AG04449 (cell line): ENCODE measurements around the gene IMPG1.

Source experiments
- CTCF ChIA-PET: fragments of 350-600 bp; formaldehyde crosslinking; extraction: SDS; loops from one replicate; lab custom pipeline; 2021; ENCODE audit warnings: antibody characterized with exemption; lab: Yijun Ruan, JAX
- POLR2A ChIA-PET: fragments of 400-600, 350-600 bp; formaldehyde crosslinking; extraction: SDS; loops from one replicate; lab custom pipeline; 2020; ENCODE audit warnings: antibody characterized with exemption, inconsistent platforms; lab: Yijun Ruan, JAX
- DNase-seq: peaks from one replicate; pipeline ENCODE4 v3.0.0-alpha.2; 2010; ENCODE audit warnings: low read depth, low spot score
- H3K4me3 ChIP-seq: 2 replicates; pipeline ENCODE4 v1.5.1; 2011; ENCODE audit warnings: low read depth, mild to moderate bottlenecking, control low read depth, low read length
- CTCF ChIP-seq: IDR thresholded peaks from one replicate; pipeline ENCODE4 v1.5.1; 2011; ENCODE audit warnings: mild to moderate bottlenecking, moderate library complexity, low read length, control low read depth, inconsistent platforms; ENCODE audit not compliant: insufficient read depth; ENCODE audit errors: missing control alignments

IMPG1 gene

DNA sequence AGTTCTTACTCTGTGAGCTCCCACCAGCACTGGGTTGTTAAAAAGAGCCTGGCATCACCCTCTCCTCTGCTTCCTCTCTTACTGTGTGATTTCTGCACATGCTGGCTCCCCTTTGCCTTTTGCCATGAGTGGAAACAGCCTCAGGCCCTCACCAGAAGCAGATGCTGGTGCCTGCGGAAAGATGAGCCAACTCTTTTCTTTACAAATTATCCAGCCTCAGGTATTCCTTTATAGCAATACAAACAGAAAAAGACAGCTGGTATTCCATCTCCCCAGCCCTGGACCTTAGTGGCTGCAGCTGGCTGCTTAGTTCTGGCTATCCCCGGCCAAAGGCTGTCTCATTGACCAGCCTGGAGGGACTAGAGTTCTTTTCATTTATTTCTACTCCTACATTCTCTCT lies 129.1 kb downstream of the IMPG1 start:
- TF ChIP-seq CTCF, result no peak
- no peak for DNase-seq
- CTCF ChIA-PET, result interaction anchor here (1.4 to 2.0 kb wide), 2 partner anchors 11 to 50 kb away, joined by 3 to 7 read pairs; no protein-coding TSS in a partner anchor
- POLR2A ChIA-PET, result no interaction called here
- H3K4me3 ChIP-seq, result no peak overlapping the region

DNA sequence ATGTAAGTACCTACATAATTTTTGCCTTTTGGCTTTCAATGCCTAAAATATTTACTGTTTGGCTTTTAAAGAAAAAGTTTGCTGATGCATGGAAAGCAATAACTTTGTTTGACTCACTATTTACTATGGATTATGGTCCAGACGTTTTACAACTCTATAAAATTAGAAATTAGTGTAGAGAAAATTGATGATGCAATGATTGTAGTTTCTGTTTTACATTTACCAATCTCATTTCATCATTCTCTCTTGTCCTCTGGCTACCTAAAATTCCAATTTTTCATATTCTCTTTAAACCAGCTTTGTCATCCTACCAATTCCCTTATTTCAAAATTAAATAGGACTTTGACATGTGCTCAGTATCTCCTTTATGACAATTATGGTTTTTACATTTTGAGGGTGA lies 131.0 kb downstream of the IMPG1 start:
- no peak for DNase-seq
- ChIA-PET POLR2A (no interaction called here), CTCF (interaction anchor here (0.9 to 2.0 kb wide), 4 partner anchors 8 to 10 kb away, joined by 3 to 7 read pairs (median 5); no protein-coding TSS in a partner anchor)
- no peak for TF ChIP-seq CTCF
- H3K4me3 ChIP-seq, result no peak overlapping the region

GRCh38 chr6:75940564-75940963 lies 131.9 kb downstream of the IMPG1 start:
- ChIA-PET CTCF (interaction anchor here (0.9 to 1.5 kb wide), 2 partner anchors 8 to 716 kb away, joined by 3 to 7 read pairs; no protein-coding TSS in a partner anchor), POLR2A (no interaction called here)
- no peak for DNase-seq
- no peak overlapping the region for H3K4me3 ChIP-seq
- TF ChIP-seq CTCF, result no peak

DNA sequence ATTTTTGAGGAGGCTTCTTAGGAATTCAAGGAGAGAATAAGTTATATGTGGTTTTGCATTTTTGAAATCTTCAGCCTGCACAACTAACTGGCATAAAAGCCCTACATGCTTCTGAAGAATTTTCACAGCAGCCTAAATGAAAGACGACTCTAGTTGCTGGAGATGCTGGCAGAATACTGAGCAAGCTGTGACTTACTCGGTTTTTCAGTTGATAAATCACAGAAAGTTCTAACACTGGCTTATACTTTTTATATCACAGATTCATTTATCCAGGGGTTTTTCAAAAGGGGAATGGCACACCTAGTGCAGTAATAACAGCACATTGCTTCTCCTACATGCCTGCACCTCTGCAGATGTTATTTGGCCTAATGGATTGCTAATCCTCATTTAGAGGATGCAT lies 134.6 kb downstream of the IMPG1 start:
- TF ChIP-seq CTCF, result no peak
- ChIA-PET POLR2A (no interaction called here), CTCF (no interaction called here)
- no peak overlapping the region for H3K4me3 ChIP-seq
- no peak for DNase-seq

- H3K4me3 ChIP-seq, result no peak overlapping the region
- DNase-seq, result no peak
- ChIA-PET CTCF (interaction anchor here (0.9 to 7.0 kb wide), 3 partner anchors 10 to 1522 kb away, joined by 3 to 60 read pairs (median 59); no protein-coding TSS in a partner anchor), POLR2A (no interaction called here)
- TF ChIP-seq CTCF, result no peak
Measured at GRCh38 chr6:75936682-75937081, 135.8 kb downstream of the IMPG1 start.

GRCh38 chr6:75935473-75935793 lies 137.0 kb downstream of the IMPG1 start:
- H3K4me3 ChIP-seq, result peak overlapping the region; percentile 60
- no peak for TF ChIP-seq CTCF
- DNase-seq, result no peak
- CTCF ChIA-PET, result interaction anchor here (0.6 to 7.0 kb wide), 15 partner anchors 9 to 1533 kb away, joined by 3 to 60 read pairs (median 4); partner anchors contain the start of gene HTR1B
- POLR2A ChIA-PET, result no interaction called here
